K562 (cell line): ENCODE results near the gene ARHGDIA. TPM values are rescaled to one million over a fixed set of nuclear protein-coding genes. Genes with fewer than 3 reads are reported as not detected.
A peak's percentile ranks its signal among the peaks of the same experiment; 100 is the strongest.

ENCODE experiments used
- AFF4 ChIP-seq: sonication (generic); formaldehyde crosslinking; IDR thresholded peaks from 2 replicates; pipeline ENCODE4 v1.8.0; 2023; ENCODE audit warnings: mild to moderate bottlenecking, missing genetic modification reagents
- CTCFL ChIP-seq: IDR thresholded peaks from 2 replicates; pipeline ENCODE4 v1.6.1; 2011; ENCODE audit warnings: borderline replicate concordance, low read depth, mild to moderate bottlenecking, moderate library complexity, low read length; ENCODE audit not compliant: insufficient read depth, poor library complexity, severe bottlenecking
- EHMT2 ChIP-seq: fragments of 450-650 bp; IDR thresholded peaks from 2 replicates; pipeline ENCODE4 v1.6.1; 2018; ENCODE audit warnings: antibody characterized with exemption
- FOXA1 ChIP-seq: fragments of 450-650 bp; IDR thresholded peaks from 2 replicates; pipeline ENCODE4 v1.6.1; 2016; ENCODE audit warnings: mild to moderate bottlenecking, borderline replicate concordance
- FOXJ3 ChIP-seq: sonication (generic); formaldehyde crosslinking; IDR thresholded peaks from 2 replicates; pipeline ENCODE4 v1.4.0; 2020; ENCODE audit warnings: mild to moderate bottlenecking, missing genetic modification reagents
- GABPA ChIP-seq: fragments of 200-800 bp; sonication (Bioruptor generic); conservative IDR thresholded peaks from 2 replicates; pipeline ENCODE4 v1.6.1; 2016; ENCODE audit warnings: low read depth, missing genetic modification characterization, missing compliant biosample characterization
- GATA2 ChIP-seq: sonication (generic); formaldehyde crosslinking; IDR thresholded peaks from 2 replicates; pipeline ENCODE4 v1.4.0; 2020; ENCODE audit warnings: mild to moderate bottlenecking, missing genetic modification reagents
- KDM4B ChIP-seq, 2 experiments: fragments of 450-650 bp in 1 of 2; sonication (generic) in 1 of 2; IDR thresholded peaks; 2 replicates each; pipeline ENCODE4 v1.6.1; 2016 to 2017; ENCODE audit warnings: borderline replicate concordance in 2 of 2, antibody characterized with exemption in 1 of 2, low read depth in 1 of 2, mild to moderate bottlenecking in 1 of 2
- MEF2D ChIP-seq: conservative IDR thresholded peaks from 2 replicates; pipeline ENCODE4 v1.6.1; 2016; ENCODE audit warnings: low read depth, missing genetic modification characterization, missing compliant biosample characterization
- NCOA2 ChIP-seq, 2 experiments: fragments of 450-650 bp; IDR thresholded peaks; 2 replicates each; pipeline ENCODE4 v1.6.1; 2018; ENCODE audit warnings: mild to moderate bottlenecking in 2 of 2, moderate library complexity in 1 of 2; ENCODE audit not compliant: partially characterized antibody in 2 of 2
- RUNX1 ChIP-seq: sonication (generic); IDR thresholded peaks from 2 replicates; pipeline ENCODE4 v1.6.1; 2016; ENCODE audit warnings: antibody characterized with exemption, low read depth
- SAP30 ChIP-seq: fragments of 200-600 bp; sonication (generic); IDR thresholded peaks from 2 replicates; pipeline ENCODE4 v1.6.1; 2012; ENCODE audit warnings: borderline replicate concordance, low read depth, mild to moderate bottlenecking, moderate library complexity, low read length, control low read depth, inconsistent platforms; ENCODE audit not compliant: insufficient read depth, poor library complexity, severe bottlenecking
- SIRT6 ChIP-seq: IDR thresholded peaks from one replicate; pipeline ENCODE4 v1.6.1; 2012; ENCODE audit warnings: low read depth, mild to moderate bottlenecking, control low read depth, inconsistent platforms, low read length, moderate library complexity
- SRF ChIP-seq, 2 experiments: fragments of 250-450, 450-650 bp in 1 of 2; sonication (Bioruptor Pico) in 1 of 2; sonication (generic) in 1 of 2; formaldehyde crosslinking; IDR thresholded peaks; 2 replicates each; pipeline versions ENCODE4 v1.5.0 to v1.5.1; 2020 to 2022; ENCODE audit warnings: mild to moderate bottlenecking in 1 of 2, missing genetic modification reagents in 1 of 2
- TAF7 ChIP-seq: fragments of 450-650 bp; IDR thresholded peaks from 2 replicates; pipeline ENCODE4 v1.6.1; 2016; ENCODE audit warnings: missing genetic modification characterization, missing compliant biosample characterization
- TAL1 ChIP-seq: fragments of 450-650 bp; IDR thresholded peaks from 2 replicates; pipeline ENCODE4 v1.6.1; 2016; ENCODE audit warnings: mild to moderate bottlenecking
- TGIF2 ChIP-seq: sonication (generic); formaldehyde crosslinking; IDR thresholded peaks from 2 replicates; pipeline ENCODE4 v1.8.1; 2022; ENCODE audit warnings: mild to moderate bottlenecking, missing genetic modification reagents, moderate library complexity
- THRA ChIP-seq: fragments of 450-650 bp; IDR thresholded peaks from 2 replicates; pipeline ENCODE4 v1.6.1; 2017; ENCODE audit warnings: mild to moderate bottlenecking, moderate library complexity
- ZEB2 ChIP-seq: fragments of 450-650 bp; IDR thresholded peaks from 2 replicates; pipeline ENCODE4 v1.6.1; 2016
- ZNF24 ChIP-seq: fragments of 450-650 bp; IDR thresholded peaks from 2 replicates; pipeline ENCODE4 v1.6.1; 2016
- ZNF263 ChIP-seq: sonication (generic); formaldehyde crosslinking; IDR thresholded peaks from 2 replicates; pipeline ENCODE4 v1.8.0; 2022; ENCODE audit warnings: mild to moderate bottlenecking, missing genetic modification reagents, borderline replicate concordance
- polyA plus RNA-seq, 8 experiments: library from polyadenylated mRNA; depleted of rRNA in 4 of 8; stranded (reverse) in 5 of 8; unstranded in 3 of 8; fragments of >200 nt; fragmentation: Nextera tagmentation in 2 of 8; fragmentation: Illumina TruSeq in 1 of 8; extraction: Ambion mirVana in 2 of 8; extraction: Trizol in 1 of 8; gene quantifications; 2 replicates each; pipeline versions ENCODE4 v1.2.1 to v1.2.3, GENCODE V29; 2011 to 2014; ENCODE audit warnings: inconsistent platforms in 1 of 8, missing spikeins in 1 of 8
- total RNA-seq, 7 experiments: library from RNA; depleted of rRNA in 6 of 7; stranded (reverse); fragments of >200 nt in 6 of 7; fragmentation: Illumina TruSeq in 2 of 7; extraction: Trizol in 2 of 7; gene quantifications; 2 replicates each; pipeline versions ENCODE4 v1.2.1 to v1.2.3, GENCODE V29; 2011 to 2021; ENCODE audit warnings: low replicate concordance in 1 of 7

Gene ARHGDIA
- total and polyA plus RNA-seq, 9 of the 15 experiments (the other 6 are each of a cell fraction or from before 2014, with no cell fraction given) = 9.6 to 340 (median 97.6) TPM

GRCh38 chr17:81869221-81870130, 1.7 kb downstream of the ARHGDIA start (continued):
- TF ChIP-seq AFF4 (CRISPR knock-in tag) (no peak; the same call in none of the 2 replicates), NCOA2 (IDR thresholded peaks at IDR 0.05; ENCODE audit: partially characterized antibody in 2 of 2) (no peak), EHMT2 (no peak), THRA (no peak), TAL1 (no peak), GABPA (tag) (no peak), SIRT6 (no peak), ZNF24 (no peak), TAF7 (no peak), ZNF263 (no peak; the same call in 1 of the 2 replicates), RUNX1 (no peak), MEF2D (tag) (no peak), GATA2 (no peak; the same call in 1 of the 2 replicates), FOXJ3 (no peak), CTCFL (peak; percentile 79), KDM4B (IDR thresholded peaks at IDR 0.05; ENCODE audit: borderline replicate concordance in 2 of 2, low read depth in 1 of 2) (no peak; a peak in 1 of 4 replicates), TGIF2 (CRISPR knock-in tag) (no peak), ZEB2 (no peak), SAP30 (no peak), SRF (CRISPR knock-in tag; IDR thresholded peaks at IDR 0.05) (no peak), FOXA1 (no peak)
